T-cell (primary cell): Measurements from ENCODE around the gene KDM1B. TPM values are rescaled to one million over a fixed set of nuclear protein-coding genes. Genes with fewer than 3 reads are reported as not detected.
A peak's percentile ranks its signal among the peaks of the same experiment; 100 is the strongest.

Source experiments
- ATAC-seq, 4 experiments: fragments of 200-7000 bp in 3 of 4; fragments of 150-1000 bp in 1 of 4; cut with Tn5 transposase; replicated peaks in 1 of 4; 1 replicate in 3 of 4; 2 replicates in 1 of 4; pipeline ENCODE4 v1.10.0; 2021; ENCODE audit warnings: moderate library complexity in 3 of 4, mild to moderate bottlenecking in 2 of 4, moderate number of reproducible peaks in 1 of 4
- CTCF ChIA-PET, 2 donors: fragments of 300-600 bp; sonication (Branson Sonifier 250); formaldehyde crosslinking; loops; one replicate each; lab custom pipeline; 2022; ENCODE audit warnings: antibody characterized with exemption in 2 of 2; lab: Charles Lee
- POLR2A ChIA-PET, 2 donors: fragments of 300-600 bp; sonication (Branson Sonifier 250); formaldehyde crosslinking; loops; one replicate each; lab custom pipeline; 2022; ENCODE audit warnings: antibody characterized with exemption in 2 of 2; lab: Charles Lee
- DNase-seq, 35 experiments: peaks; one replicate each; pipeline versions ENCODE4 v3.0.0 to v3.0.0-alpha.2; 2013 to 2023
- H3K27ac ChIP-seq: one replicate; pipeline ENCODE4 v1.5.1; 2013; ENCODE audit warnings: low read length
- H3K27me3 ChIP-seq, 2 experiments: replicated peaks in 1 of 2; 1 replicate in 1 of 2; 2 replicates in 1 of 2; pipeline versions ENCODE4 v1.6.1 to v1.7.0; 2013; ENCODE audit warnings: low read length in 1 of 2, mixed read lengths in 1 of 2; ENCODE audit not compliant: control insufficient read depth in 2 of 2, insufficient read depth in 2 of 2; ENCODE audit errors: extremely low read depth in 1 of 2
- H3K36me3 ChIP-seq, 2 donors: 1 replicate in 1 of 2; 2 replicates in 1 of 2; pipeline versions ENCODE4 v1.6.1 to v1.7.0; 2013; ENCODE audit warnings: low read length in 1 of 2; ENCODE audit not compliant: control insufficient read depth in 2 of 2, insufficient read depth in 1 of 2; ENCODE audit errors: extremely low read depth in 1 of 2
- H3K4me1 ChIP-seq, 2 experiments: 1 replicate in 1 of 2; 2 replicates in 1 of 2; pipeline versions ENCODE4 v1.6.1 to v1.7.0; 2013; ENCODE audit warnings: low read length in 2 of 2, mixed read lengths in 1 of 2; ENCODE audit not compliant: insufficient read depth in 2 of 2, control insufficient read depth in 1 of 2; ENCODE audit errors: extremely low read depth in 1 of 2
- H3K4me3 ChIP-seq, 2 donors: 1 replicate in 1 of 2; 2 replicates in 1 of 2; pipeline versions ENCODE4 v1.5.1 to v1.7.0; 2013; ENCODE audit warnings: mild to moderate bottlenecking in 2 of 2, low read length in 1 of 2, moderate library complexity in 1 of 2; ENCODE audit not compliant: control insufficient read depth in 1 of 2; ENCODE audit errors: extremely low read depth in 1 of 2
- H3K9me3 ChIP-seq: 2 replicates; pipeline ENCODE4 v1.7.0; 2013
- H3K27ac Mint-ChIP-seq, 2 donors: one replicate each; pipeline ENCODE4 v1.8.0; 2020 to 2021; ENCODE audit warnings: mild to moderate bottlenecking in 2 of 2, mixed read lengths in 2 of 2
- H3K27me3 Mint-ChIP-seq, 2 donors: one replicate each; pipeline ENCODE4 v1.8.0; 2021 to 2022; ENCODE audit warnings: mixed read lengths in 2 of 2
- H3K36me3 Mint-ChIP-seq: one replicate; pipeline ENCODE4 v1.8.0; 2021; ENCODE audit warnings: mixed read lengths
- H3K4me1 Mint-ChIP-seq, 3 donors: one replicate each; pipeline ENCODE4 v1.8.0; 2020 to 2022; ENCODE audit warnings: mixed read lengths in 3 of 3, mild to moderate bottlenecking in 1 of 3
- H3K4me3 Mint-ChIP-seq, 3 donors: one replicate each; pipeline ENCODE4 v1.8.0; 2020 to 2022; ENCODE audit warnings: mild to moderate bottlenecking in 3 of 3, mixed read lengths in 3 of 3, moderate library complexity in 3 of 3
- H3K9me3 Mint-ChIP-seq, 3 donors: one replicate each; pipeline ENCODE4 v1.8.0; 2020 to 2022; ENCODE audit warnings: mixed read lengths in 3 of 3
- WGBS: methylation state at CpG from one replicate; pipeline ENCODE4 v1.1.5; 2013; ENCODE audit warnings: missing lambda C conversion rate; ENCODE audit not compliant: insufficient coverage; 5-methylcytosine and 5-hydroxymethylcytosine counted together
- total RNA-seq, 35 experiments: library from RNA in 6 of 35; stranded (reverse) in 6 of 35; fragments of 120-200 nt in 1 of 35; gene quantifications; one replicate each; pipeline versions ENCODE4 v1.2.1 to v1.2.4 and lab custom pipeline; 2013 to 2026

KDM1B gene
- total RNA-seq, 5 donors from 2014 or later (not counting 1 experiment from before 2014, with no cell fraction given), result 9.0 to 10.7 (median 10.4) TPM

DNA sequence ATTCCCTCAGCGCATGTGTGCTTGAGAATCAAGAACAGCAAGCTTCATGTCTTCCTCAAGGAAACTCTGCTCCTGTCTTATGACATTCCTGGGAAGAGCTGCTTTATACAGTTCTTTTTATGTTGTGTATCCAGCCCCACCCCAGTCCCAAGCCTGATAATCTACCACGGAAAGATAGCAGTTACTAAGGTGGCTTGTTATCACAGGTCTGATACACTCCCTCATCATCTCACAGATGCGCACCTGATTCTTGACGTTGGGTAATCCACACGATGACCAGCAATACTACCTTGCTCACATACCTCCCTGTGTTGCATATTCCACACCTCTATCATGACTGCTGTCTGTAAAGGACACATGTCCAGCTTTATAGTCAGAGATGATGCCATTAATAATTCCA, 36.0 kb upstream of the KDM1B start:
- H3K9me3 ChIP-seq, result no peaks in the 10 kb centered on the region
- ATAC-seq (no peak), DNase-seq (no peak)
- POLR2A ChIA-PET, result no interaction called here
- 90% methylated on average over 5 of the region's 5 CpGs for WGBS
- no peaks in the 10 kb centered on the region for H3K36me3 ChIP-seq
- no peak overlapping the region for H3K27ac ChIP-seq
- peaks cover 0 to 16% of the 10 kb centered on the region in 2 experiments for H3K4me1 ChIP-seq
- H3K4me3 ChIP-seq, result no peak overlapping the region
- no peak overlapping the region for H3K27ac Mint-ChIP-seq
- peaks cover 15 to 25% (median 19%) of the 10 kb centered on the region in 3 donors for H3K4me1 Mint-ChIP-seq
- peaks cover 0 to 10% of the 10 kb centered on the region in 2 experiments for H3K27me3 ChIP-seq
- H3K36me3 Mint-ChIP-seq, result no peaks in the 10 kb centered on the region
- CTCF ChIA-PET, result interaction anchor here in 1 of 2 donors (0.6 kb wide), 1 partner anchor 1347 kb away, joined by 4 read pairs; no protein-coding TSS in a partner anchor
- H3K9me3 Mint-ChIP-seq, result peaks cover 0 to 7% (median 0%) of the 10 kb centered on the region in 3 donors
- H3K27me3 Mint-ChIP-seq, result peaks cover 8 to 14% of the 10 kb centered on the region in 2 donors
- H3K4me3 Mint-ChIP-seq, result no peak overlapping the region

DNA sequence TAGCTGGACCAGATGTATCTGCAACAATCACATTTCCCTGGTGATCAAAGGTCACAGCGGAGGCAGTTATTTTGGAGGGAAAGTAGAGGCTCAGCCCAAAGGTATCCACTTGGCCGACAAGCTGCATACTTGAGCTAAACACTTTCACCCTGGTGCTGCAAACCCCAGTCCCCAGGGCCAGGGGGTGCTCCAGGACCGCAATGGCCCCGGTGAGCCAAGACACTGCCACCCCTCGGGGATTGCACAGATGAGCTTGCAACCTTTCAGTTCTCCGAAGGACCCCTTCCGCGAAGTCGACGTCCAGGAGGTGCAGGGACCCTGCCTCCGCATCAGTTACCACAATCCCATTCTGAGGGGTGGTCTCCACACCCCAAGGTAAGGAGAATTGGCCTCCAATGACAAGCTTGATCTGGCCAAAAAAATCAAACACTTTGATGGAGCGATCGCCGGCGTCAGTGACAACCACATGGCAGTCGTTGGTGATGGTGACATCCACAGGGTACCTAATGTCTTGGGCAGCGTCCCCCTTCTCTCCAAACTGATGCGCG, 33.6 kb upstream of the KDM1B start:
- Histone ChIP-seq H3K36me3 (no peaks in the 10 kb centered on the region), H3K27me3 (peaks cover 0 to 13% of the 10 kb centered on the region in 2 experiments), H3K27ac (no peak overlapping the region), H3K4me3 (peak overlapping the region in 1 of 2 donors; percentile 37), H3K4me1 (peaks cover 0 to 16% of the 10 kb centered on the region in 2 experiments), H3K9me3 (no peaks in the 10 kb centered on the region)
- 86% methylated on average over 10 of the region's 19 CpGs for WGBS
- peaks cover 8 to 14% (median 11%) of the 10 kb centered on the region in 3 donors for H3K4me1 Mint-ChIP-seq
- CTCF ChIA-PET, result interaction anchor here (0.5 to 0.7 kb wide), 3 partner anchors 14 to 306 kb away, joined by 3 to 4 read pairs (median 3); no protein-coding TSS in a partner anchor
- H3K27ac Mint-ChIP-seq, result peak overlapping the region in 1 of 2 donors; percentile 29
- no peak for DNase-seq
- H3K4me3 Mint-ChIP-seq, result peak overlapping the region; percentile 73 to 87 (median 77)
- ATAC-seq, result no peak
- POLR2A ChIA-PET, result interaction anchor here in 1 of 2 donors (0.6 kb wide), 1 partner anchor 31 kb away, joined by 3 read pairs; no protein-coding TSS in a partner anchor
- H3K27me3 Mint-ChIP-seq, result peaks cover 7 to 9% of the 10 kb centered on the region in 2 donors
- H3K36me3 Mint-ChIP-seq, result no peaks in the 10 kb centered on the region
- H3K9me3 Mint-ChIP-seq, result peaks cover 0 to 7% (median 0%) of the 10 kb centered on the region in 3 donors

DNA sequence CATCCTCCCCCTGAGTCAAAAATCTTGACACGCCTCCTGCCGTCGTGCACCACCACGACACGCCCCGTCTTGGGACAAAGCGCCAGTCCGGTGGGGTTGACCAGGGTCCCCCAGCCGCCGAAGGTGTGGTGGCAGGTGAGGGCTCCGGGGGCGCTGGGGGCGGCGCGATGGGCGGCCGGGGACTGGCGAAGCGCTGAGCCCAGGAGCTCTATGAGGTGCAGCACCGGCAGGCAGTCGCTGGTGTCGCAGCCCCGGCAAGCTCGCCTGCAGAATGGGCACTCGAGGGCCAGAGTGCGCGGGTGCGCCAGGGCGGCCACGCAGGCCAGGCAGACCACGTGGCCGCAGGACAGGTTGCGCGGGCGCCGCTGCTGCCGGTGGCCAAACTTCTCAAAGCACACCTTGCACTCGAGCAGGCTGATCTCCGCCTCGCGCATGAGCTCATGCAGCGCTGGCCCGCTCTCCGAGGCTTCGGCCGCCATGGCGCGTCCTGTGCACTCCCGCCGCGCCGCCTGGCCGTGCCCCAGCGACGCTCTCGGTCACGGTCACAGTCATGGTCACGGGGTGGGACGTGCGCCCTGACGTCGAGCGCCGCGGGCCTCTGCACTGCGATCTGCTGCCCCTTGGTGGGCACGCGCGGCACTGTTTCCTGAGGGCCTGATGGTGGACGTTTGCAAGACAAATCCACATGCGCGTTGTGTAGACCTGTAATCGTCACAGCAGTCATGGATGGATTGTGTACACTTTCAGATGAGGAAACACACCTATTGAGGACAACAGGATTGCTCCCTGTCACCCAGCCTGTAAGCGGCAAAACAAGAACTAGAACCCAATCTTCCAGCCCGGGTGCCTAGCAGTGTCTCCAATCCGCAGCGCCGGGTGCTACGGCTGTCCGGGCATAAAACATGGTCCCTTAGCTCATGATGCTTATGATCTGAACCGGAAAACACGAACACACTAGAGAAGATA, 32.8 kb upstream of the KDM1B start, which contains the start of gene NHLRC1:
Gene NHLRC1 (minus strand): TSS at position 550 of the 966 bp plus-strand sequence. CDS start 71 bp downstream, at position 479.
- DNase-seq (peak; percentile 16 to 82 (median 65)), ATAC-seq (peak; percentile 97 to 100 (median 98))
- H3K27me3 Mint-ChIP-seq, result peaks cover 7 to 9% of the 10 kb centered on the region in 2 donors
- peaks cover 0 to 16% of the 10 kb centered on the region in 2 experiments for H3K4me1 ChIP-seq
- H3K36me3 ChIP-seq, result no peaks in the 10 kb centered on the region
- ChIA-PET POLR2A (interaction anchor here in 1 of 2 donors (0.6 kb wide), 1 partner anchor 32 kb away, joined by 3 read pairs; no protein-coding TSS in a partner anchor), CTCF (interaction anchor here (0.5 to 0.9 kb wide), 5 partner anchors 15 to 1940 kb away, joined by 3 to 4 read pairs (median 3); no protein-coding TSS in a partner anchor)
- peaks cover 0 to 13% of the 10 kb centered on the region in 2 experiments for H3K27me3 ChIP-seq
- H3K4me1 Mint-ChIP-seq, result peaks cover 8 to 14% (median 11%) of the 10 kb centered on the region in 3 donors
- WGBS, result 18% methylated on average over 75 of the region's 82 CpGs
- H3K4me3 Mint-ChIP-seq, result peak within 1 kb of the TSS; percentile 73 to 87 (median 77)
- no peaks in the 10 kb centered on the region for H3K9me3 ChIP-seq
- peak within 1 kb of the TSS in 1 of 2 donors; percentile 55 for H3K27ac Mint-ChIP-seq
- H3K9me3 Mint-ChIP-seq, result peaks cover 0 to 7% (median 0%) of the 10 kb centered on the region in 3 donors
- H3K27ac ChIP-seq, result no peak within 1 kb of the TSS
- peak within 1 kb of the TSS; percentile 37 to 73 for H3K4me3 ChIP-seq
- no peaks in the 10 kb centered on the region for H3K36me3 Mint-ChIP-seq

DNA sequence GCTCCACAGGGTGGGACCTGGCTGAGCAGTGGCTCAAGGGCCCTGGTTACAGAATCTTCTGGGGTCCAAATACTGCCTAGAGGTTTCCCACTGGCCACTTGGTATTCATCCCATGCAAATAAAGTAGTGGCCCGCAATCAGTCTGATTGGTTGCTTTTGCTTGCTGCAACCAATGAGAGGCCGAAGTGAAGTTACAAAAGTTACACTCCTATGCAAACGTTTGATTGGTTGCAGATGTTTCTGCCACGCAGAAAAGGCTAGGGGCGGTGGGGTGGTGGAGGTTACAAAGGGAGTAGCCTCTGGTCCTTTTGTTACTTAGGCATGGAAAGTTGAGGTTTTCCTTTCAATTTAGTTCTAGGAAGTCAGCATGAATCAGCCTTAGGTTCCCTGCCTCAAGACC, 29.1 kb upstream of the KDM1B start:
- no peaks in the 10 kb centered on the region for H3K9me3 ChIP-seq
- no peak for DNase-seq
- H3K4me1 Mint-ChIP-seq, result peaks cover 8 to 13% (median 11%) of the 10 kb centered on the region in 3 donors
- no peaks in the 10 kb centered on the region for H3K36me3 ChIP-seq
- peaks cover 0 to 16% of the 10 kb centered on the region in 2 experiments for H3K4me1 ChIP-seq
- H3K27me3 ChIP-seq, result peaks cover 0 to 10% of the 10 kb centered on the region in 2 experiments
- ATAC-seq, result no peak
- H3K27me3 Mint-ChIP-seq, result peaks cover 4 to 5% of the 10 kb centered on the region in 2 donors
- peaks cover 16% of the 10 kb centered on the region for H3K36me3 Mint-ChIP-seq
- no peak overlapping the region for H3K27ac Mint-ChIP-seq
- H3K9me3 Mint-ChIP-seq, result peaks cover 0 to 7% (median 0%) of the 10 kb centered on the region in 3 donors
- H3K4me3 Mint-ChIP-seq, result no peak overlapping the region
- WGBS, result 55% methylated on average over 2 of the region's 5 CpGs
- POLR2A ChIA-PET, result no interaction called here
- no peak overlapping the region for H3K4me3 ChIP-seq
- CTCF ChIA-PET, result no interaction called here
- no peak overlapping the region for H3K27ac ChIP-seq

DNA sequence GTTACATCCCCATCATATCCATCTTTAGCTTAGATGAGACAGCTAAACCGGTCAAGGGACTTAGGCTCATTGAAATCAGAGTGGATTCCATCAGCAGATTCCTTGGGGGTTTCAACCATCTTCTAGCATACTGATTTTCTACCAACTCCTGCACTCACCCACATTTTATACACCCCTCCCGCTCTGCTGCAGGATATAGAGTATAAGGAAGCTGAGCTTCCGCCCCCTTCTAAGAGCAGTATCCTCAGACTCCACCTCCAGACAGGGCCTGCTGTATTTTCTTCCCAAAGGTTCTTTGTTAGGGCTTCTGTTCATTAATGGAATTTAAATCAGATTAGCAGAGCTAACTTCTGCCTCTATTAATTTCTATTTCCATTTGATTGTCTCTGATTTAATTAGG, 22.9 kb upstream of the KDM1B start:
- no peak overlapping the region for H3K4me3 Mint-ChIP-seq
- no peaks in the 10 kb centered on the region for H3K4me1 ChIP-seq
- no peaks in the 10 kb centered on the region for H3K27me3 ChIP-seq
- peaks cover 5 to 11% (median 9%) of the 10 kb centered on the region in 3 donors for H3K4me1 Mint-ChIP-seq
- H3K27ac Mint-ChIP-seq, result no peak overlapping the region
- ChIA-PET CTCF (no interaction called here), POLR2A (no interaction called here)
- H3K27me3 Mint-ChIP-seq, result no peaks in the 10 kb centered on the region
- ATAC-seq (no peak), DNase-seq (no peak)
- no peaks in the 10 kb centered on the region for H3K9me3 ChIP-seq
- H3K36me3 Mint-ChIP-seq, result peaks cover 45% of the 10 kb centered on the region
- H3K36me3 ChIP-seq, result peaks cover 11 to 16% of the 10 kb centered on the region in 2 donors
- WGBS, result 100% methylated on average over 1 of the region's 3 CpGs
- H3K4me3 ChIP-seq, result no peak overlapping the region
- H3K27ac ChIP-seq, result no peak overlapping the region
- no peaks in the 10 kb centered on the region for H3K9me3 Mint-ChIP-seq

DNA sequence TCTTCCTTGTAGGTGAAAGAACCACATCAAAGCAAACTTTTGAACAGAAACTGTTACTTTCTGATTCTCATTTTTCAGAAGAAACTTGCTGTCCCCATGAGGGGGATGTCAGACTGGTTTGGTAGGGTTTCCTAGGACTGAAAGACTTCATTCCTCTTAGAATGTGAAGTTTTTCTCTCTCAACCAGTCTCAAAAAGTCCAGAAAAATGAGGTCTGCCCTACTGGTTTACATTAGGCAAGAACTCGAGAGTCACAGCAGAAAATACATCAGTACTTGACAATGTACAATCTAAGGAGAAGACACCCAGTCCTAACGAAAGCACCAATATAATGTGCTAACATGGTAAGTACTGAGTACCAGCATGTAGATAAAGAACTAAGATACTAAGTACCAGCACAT, 20.1 kb upstream of the KDM1B start:
- Histone ChIP-seq H3K9me3 (no peaks in the 10 kb centered on the region), H3K36me3 (peaks cover 15 to 32% of the 10 kb centered on the region in 2 donors)
- H3K36me3 Mint-ChIP-seq, result peaks cover 42% of the 10 kb centered on the region

More for the DNA sequence above, 20.1 kb upstream of the KDM1B start:
- Mint-ChIP-seq H3K4me3 (no peak overlapping the region), H3K4me1 (peaks cover 5 to 11% (median 9%) of the 10 kb centered on the region in 3 donors), H3K9me3 (no peaks in the 10 kb centered on the region), H3K27me3 (no peaks in the 10 kb centered on the region), H3K27ac (no peak overlapping the region)
- CTCF ChIA-PET, result no interaction called here
- ATAC-seq (no peak), DNase-seq (no peak)
- POLR2A ChIA-PET, result no interaction called here
- Histone ChIP-seq H3K4me3 (no peak overlapping the region), H3K27ac (no peak overlapping the region), H3K27me3 (no peaks in the 10 kb centered on the region), H3K4me1 (no peaks in the 10 kb centered on the region)
- WGBS, result no CpG with 5 or more reads among the region's 2 CpGs
